ENCODE results near the gene COLGALT1. TPM values are rescaled to one million over a fixed set of nuclear protein-coding genes. Genes with fewer than 3 reads are reported as not detected.

The COLGALT1 gene
- total and polyA plus RNA-seq, 10 of the 15 experiments (the other 5 are each of a cell fraction or from before 2014, with no cell fraction given) = 1.2 to 78.8 (median 29.8) TPM

DNA sequence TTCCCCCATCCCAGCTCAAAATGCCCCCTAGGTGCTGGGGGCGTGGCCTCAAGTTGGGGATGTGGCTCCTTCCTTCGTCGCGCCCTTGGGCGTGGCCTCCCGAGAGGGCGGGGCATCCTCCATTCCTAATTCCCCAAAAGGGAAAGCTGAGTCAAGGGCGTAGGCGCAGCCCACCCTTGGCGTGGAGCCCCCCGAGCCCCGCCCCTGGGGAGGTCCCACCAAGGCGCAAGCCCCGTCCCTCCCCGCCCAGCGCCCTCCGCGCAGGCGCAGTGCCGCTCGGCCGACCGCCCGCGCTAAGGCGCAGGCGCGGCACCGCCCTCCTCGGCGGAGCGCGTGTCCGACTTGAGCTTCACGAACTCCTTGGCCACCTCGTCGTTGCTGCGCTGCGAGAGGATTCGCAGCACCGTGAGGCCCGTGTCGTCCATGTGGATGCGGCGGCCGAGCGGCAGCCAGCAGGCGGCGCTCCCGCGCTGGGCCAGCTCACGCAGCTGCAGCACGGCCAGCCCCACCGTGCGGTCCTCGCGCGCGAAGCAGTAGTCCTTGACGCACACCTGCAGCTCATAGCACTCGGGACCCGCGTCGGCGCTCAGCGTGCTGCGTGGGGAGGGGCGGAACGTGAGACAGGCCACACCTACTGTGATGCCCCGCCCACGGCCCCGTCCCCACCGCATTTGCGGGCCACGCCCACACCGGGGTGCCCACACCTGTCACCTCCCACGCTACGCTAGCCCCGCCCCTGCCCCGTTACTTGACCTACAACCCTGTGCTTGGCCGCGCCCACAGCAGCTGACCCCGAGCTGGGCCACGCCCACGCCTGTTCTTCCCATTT lies 50.5 kb downstream of the COLGALT1 start (continued):
- TF ChIP-seq TCF3 (IDR thresholded peaks at IDR 0.05; ENCODE audit: borderline replicate concordance, insufficient read depth, low read depth, low read length) (no peak; the same call in 1 of the 2 replicates), TCF12 (IDR thresholded peaks at IDR 0.05; ENCODE audit: low read depth, low read length) (peak; percentile 81), SMAD5 (IDR thresholded peaks at IDR 0.05; ENCODE audit: low read depth) (no peak), JUND (IDR thresholded peaks at IDR 0.05; ENCODE audit: low read depth, low read length) (no peak), RB1 (IDR thresholded peaks at IDR 0.05; ENCODE audit: borderline replicate concordance) (peak; percentile 81; the same call in 1 of the 2 replicates)
- TF ChIP-seq, protein P1, sequence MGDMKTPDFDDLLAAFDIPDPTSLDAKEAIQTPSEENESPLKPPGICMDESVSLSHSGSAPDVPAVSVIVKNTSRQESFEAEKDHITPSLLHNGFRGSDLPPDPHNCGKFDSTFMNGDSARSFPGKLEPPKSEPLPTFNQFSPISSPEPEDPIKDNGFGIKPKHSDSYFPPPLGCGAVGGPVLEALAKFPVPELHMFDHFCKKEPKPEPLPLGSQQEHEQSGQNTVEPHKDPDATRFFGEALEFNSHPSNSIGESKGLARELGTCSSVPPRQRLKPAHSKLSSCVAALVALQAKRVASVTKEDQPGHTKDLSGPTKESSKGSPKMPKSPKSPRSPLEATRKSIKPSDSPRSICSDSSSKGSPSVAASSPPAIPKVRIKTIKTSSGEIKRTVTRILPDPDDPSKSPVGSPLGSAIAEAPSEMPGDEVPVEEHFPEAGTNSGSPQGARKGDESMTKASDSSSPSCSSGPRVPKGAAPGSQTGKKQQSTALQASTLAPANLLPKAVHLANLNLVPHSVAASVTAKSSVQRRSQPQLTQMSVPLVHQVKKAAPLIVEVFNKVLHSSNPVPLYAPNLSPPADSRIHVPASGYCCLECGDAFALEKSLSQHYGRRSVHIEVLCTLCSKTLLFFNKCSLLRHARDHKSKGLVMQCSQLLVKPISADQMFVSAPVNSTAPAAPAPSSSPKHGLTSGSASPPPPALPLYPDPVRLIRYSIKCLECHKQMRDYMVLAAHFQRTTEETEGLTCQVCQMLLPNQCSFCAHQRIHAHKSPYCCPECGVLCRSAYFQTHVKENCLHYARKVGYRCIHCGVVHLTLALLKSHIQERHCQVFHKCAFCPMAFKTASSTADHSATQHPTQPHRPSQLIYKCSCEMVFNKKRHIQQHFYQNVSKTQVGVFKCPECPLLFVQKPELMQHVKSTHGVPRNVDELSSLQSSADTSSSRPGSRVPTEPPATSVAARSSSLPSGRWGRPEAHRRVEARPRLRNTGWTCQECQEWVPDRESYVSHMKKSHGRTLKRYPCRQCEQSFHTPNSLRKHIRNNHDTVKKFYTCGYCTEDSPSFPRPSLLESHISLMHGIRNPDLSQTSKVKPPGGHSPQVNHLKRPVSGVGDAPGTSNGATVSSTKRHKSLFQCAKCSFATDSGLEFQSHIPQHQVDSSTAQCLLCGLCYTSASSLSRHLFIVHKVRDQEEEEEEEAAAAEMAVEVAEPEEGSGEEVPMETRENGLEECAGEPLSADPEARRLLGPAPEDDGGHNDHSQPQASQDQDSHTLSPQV (IDR thresholded peaks at IDR 0.05) = peak; percentile 54; the same call in 1 of the 2 replicates

Measured in GM12878 (cell line).